Spleen (tissue), 11 donors: Measurements from ENCODE around the gene LETMD1. TPM values are rescaled to one million over a fixed set of nuclear protein-coding genes. Genes with fewer than 3 reads are reported as not detected.

Experiments
- DNase-seq: peaks from one replicate; pipeline ENCODE4 v3.0.0-alpha.2; 2020
- H3K27ac ChIP-seq, 8 donors: fragments of 200-600 bp; sonication (generic) in 7 of 8; 1 replicate in 4 of 8; 2 replicates in 4 of 8; pipeline versions ENCODE4 v1.5.0 to v1.8.0; 2016 to 2021; ENCODE audit warnings: inconsistent platforms in 4 of 8, mild to moderate bottlenecking in 4 of 8, moderate library complexity in 1 of 8
- H3K27me3 ChIP-seq, 7 donors: fragments of 200-600 bp; sonication (generic) in 6 of 7; replicated peaks in 1 of 7; 1 replicate in 4 of 7; 2 replicates in 3 of 7; pipeline versions ENCODE4 v1.5.0 to v1.8.0; 2016 to 2021; ENCODE audit warnings: inconsistent platforms in 3 of 7, mild to moderate bottlenecking in 1 of 7
- H3K36me3 ChIP-seq, 6 donors: fragments of 200-600 bp; sonication (generic) in 5 of 6; 1 replicate in 4 of 6; 2 replicates in 2 of 6; pipeline versions ENCODE4 v1.5.0 to v1.8.0; 2016 to 2021; ENCODE audit warnings: inconsistent platforms in 2 of 6
- H3K4me1 ChIP-seq, 6 donors: fragments of 200-600 bp; sonication (generic) in 5 of 6; 1 replicate in 3 of 6; 2 replicates in 3 of 6; pipeline versions ENCODE4 v1.5.0 to v1.8.0; 2016 to 2021; ENCODE audit warnings: inconsistent platforms in 3 of 6
- H3K4me3 ChIP-seq, 8 donors: fragments of 200-600 bp; sonication (generic) in 7 of 8; 1 replicate in 4 of 8; 2 replicates in 4 of 8; pipeline versions ENCODE4 v1.5.0 to v1.8.0; 2016 to 2021; ENCODE audit warnings: inconsistent platforms in 4 of 8, mild to moderate bottlenecking in 4 of 8, moderate library complexity in 2 of 8
- H3K9me3 ChIP-seq, 8 donors: fragments of 200-600 bp; sonication (generic) in 7 of 8; 1 replicate in 4 of 8; 2 replicates in 4 of 8; pipeline versions ENCODE4 v1.5.0 to v1.8.0; 2016 to 2021; ENCODE audit warnings: inconsistent platforms in 4 of 8
- CTCF ChIP-seq, 11 experiments: fragments of 200-600 bp in 7 of 11; fragments of 450-650 bp in 4 of 11; sonication (generic) in 4 of 11; IDR thresholded peaks in 8 of 11; conservative IDR thresholded peaks in 3 of 11; 1 replicate in 7 of 11; 2 replicates in 4 of 11; pipeline versions ENCODE4 v1.4.0 to v1.8.0; 2016 to 2021; ENCODE audit warnings: antibody characterized with exemption in 11 of 11, inconsistent platforms in 4 of 11, mild to moderate bottlenecking in 1 of 11
- POLR2A ChIP-seq, 3 donors: fragments of 450-650 bp; IDR thresholded peaks; one replicate each; pipeline ENCODE4 v1.5.1; 2017; ENCODE audit warnings: antibody characterized with exemption in 3 of 3, mild to moderate bottlenecking in 1 of 3
- POLR2AphosphoS5 ChIP-seq, 3 donors: sonication (generic); formaldehyde crosslinking; IDR thresholded peaks; one replicate each; pipeline ENCODE4 v1.5.1; 2017; ENCODE audit warnings: antibody characterized with exemption in 3 of 3
- WGBS, 5 donors: extraction: QIAGEN DNeasy Blood & Tissue Kit in 3 of 5; methylation state at CpG; one replicate each; pipeline versions ENCODE4 v1.1.5 to v1.1.7; 2013 to 2018; 5-methylcytosine and 5-hydroxymethylcytosine counted together
- intact Hi-C: fragments of 100-400 bp; cut with DNase I; formaldehyde crosslinking; loops from one replicate; pipeline ENCODE4 v1.15.0; 2023; ENCODE audit warnings: low total_unique reads
- polyA plus RNA-seq, 3 donors: library from polyadenylated mRNA; stranded (reverse); fragments of 200-250 nt; gene quantifications; one replicate each; pipeline ENCODE4 v1.2.1, GENCODE V29; 2013
- total RNA-seq, 7 donors: library from RNA; depleted of rRNA in 3 of 7; stranded (reverse); fragments of >200 nt in 3 of 7; fragmentation: NEBNext Ultra II Directional in 4 of 7; extraction: Animal tissue kit (Norgen Biotek cat#: 25700) in 4 of 7; gene quantifications; one replicate each; pipeline versions ENCODE4 v1.1.0 to v1.2.1, GENCODE V29; 2016 to 2021
- donor health status: healthy with polysubstance abuse.
- donor health status: DM: no; HTN: no; CAD: no; lungs with moderate emphysema.
- donor health status: DM: no; HTN: no; CAD: no.
- donor health status: Bipolar disorder and iron deficiency.
- donor health status: healthy.
- donor health status: DM: no; HTN: no; CAD: no.
- donor health status: DM: yes; HTN: yes; CAD: no.

LETMD1 gene
- total and polyA plus RNA-seq, 10 donors, result 51.4 to 85.2 (median 60.0) TPM

- Histone ChIP-seq H3K27me3 (no peaks in the 10 kb centered on the region), H3K27ac (no peak overlapping the region), H3K36me3 (no peaks in the 10 kb centered on the region), H3K4me1 (peaks cover 5 to 55% (median 25%) of the 10 kb centered on the region in 6 donors), H3K9me3 (no peaks in the 10 kb centered on the region), H3K4me3 (no peak overlapping the region)
- intact Hi-C loops, result no loop called here
- TF ChIP-seq POLR2AphosphoS5 (IDR thresholded peaks at IDR 0.05) (no peak), POLR2A (IDR thresholded peaks at IDR 0.05) (no peak), CTCF (IDR thresholded peaks at IDR 0.05 in 8 of 11, conservative IDR thresholded peaks at IDR 0.05 in 3 of 11) (no peak)
- DNase-seq, result no peak
Measured at GRCh38 chr12:51017452-51017851, 30.7 kb upstream of the LETMD1 start.

- H3K4me3 ChIP-seq, result no peak overlapping the region
- H3K36me3 ChIP-seq, result no peaks in the 10 kb centered on the region
- no peak for DNase-seq
- no peaks in the 10 kb centered on the region for H3K9me3 ChIP-seq
- WGBS, 5 donors, result 80 to 91% (median 87%) methylated on average over 2 of the region's 2 CpGs
- no peaks in the 10 kb centered on the region for H3K27me3 ChIP-seq
- H3K27ac ChIP-seq, result no peak overlapping the region
- intact Hi-C loops, result no loop called here
- H3K4me1 ChIP-seq, result peaks cover 10 to 57% (median 29%) of the 10 kb centered on the region in 6 donors
- no peak for TF ChIP-seq CTCF (IDR thresholded peaks at IDR 0.05 in 8 of 11, conservative IDR thresholded peaks at IDR 0.05 in 3 of 11)
- no peak for TF ChIP-seq POLR2AphosphoS5 (IDR thresholded peaks at IDR 0.05)
- no peak for TF ChIP-seq POLR2A (IDR thresholded peaks at IDR 0.05)
Measured at GRCh38 chr12:51018956-51019355, 29.2 kb upstream of the LETMD1 start.

GRCh38 chr12:51019927-51020326 lies 28.2 kb upstream of the LETMD1 start:
- Histone ChIP-seq H3K36me3 (no peaks in the 10 kb centered on the region), H3K27ac (no peak overlapping the region), H3K9me3 (no peaks in the 10 kb centered on the region), H3K4me1 (peaks cover 17 to 67% (median 38%) of the 10 kb centered on the region in 6 donors), H3K4me3 (no peak overlapping the region), H3K27me3 (no peaks in the 10 kb centered on the region)
- DNase-seq, result no peak
- intact Hi-C loops, result no loop called here
- no peak for TF ChIP-seq POLR2AphosphoS5 (IDR thresholded peaks at IDR 0.05)
- no peak for TF ChIP-seq CTCF (IDR thresholded peaks at IDR 0.05 in 8 of 11, conservative IDR thresholded peaks at IDR 0.05 in 3 of 11)
- TF ChIP-seq POLR2A (IDR thresholded peaks at IDR 0.05), result no peak
- WGBS, 5 donors, result 70 to 86% (median 81%) methylated on average over 2 of the region's 2 CpGs

GRCh38 chr12:51020448-51021182 lies 27.5 kb upstream of the LETMD1 start:
- 67 to 80% (median 73%) methylated on average over 7 of the region's 7 CpGs for WGBS, 5 donors
- H3K9me3 ChIP-seq, result no peaks in the 10 kb centered on the region
- no peak for DNase-seq
- H3K4me1 ChIP-seq, result peaks cover 23 to 73% (median 45%) of the 10 kb centered on the region in 6 donors
- intact Hi-C loops, result no loop called here
- H3K36me3 ChIP-seq, result no peaks in the 10 kb centered on the region
- H3K27ac ChIP-seq, result no peak overlapping the region
- TF ChIP-seq POLR2AphosphoS5 (IDR thresholded peaks at IDR 0.05) (no peak), POLR2A (IDR thresholded peaks at IDR 0.05) (no peak), CTCF (IDR thresholded peaks at IDR 0.05 in 8 of 11, conservative IDR thresholded peaks at IDR 0.05 in 3 of 11) (no peak)
- H3K27me3 ChIP-seq, result no peaks in the 10 kb centered on the region
- H3K4me3 ChIP-seq, result no peak overlapping the region
